NT2/D1 (cell line): Measurements from ENCODE around the gene KATNAL1.

Experiments
- SUZ12 ChIP-seq: IDR thresholded peaks from 2 replicates; pipeline ENCODE4 v1.6.1; 2011; ENCODE audit not compliant: insufficient read length, insufficient read depth; ENCODE audit errors: extremely low read depth
- YY1 ChIP-seq: IDR thresholded peaks from 2 replicates; pipeline ENCODE4 v1.6.1; 2011; ENCODE audit not compliant: insufficient read length, insufficient read depth
- ZNF274 ChIP-seq: IDR thresholded peaks from 2 replicates; pipeline ENCODE4 v1.6.1; 2011; ENCODE audit warnings: mild to moderate bottlenecking, low read depth, low read length

DNA sequence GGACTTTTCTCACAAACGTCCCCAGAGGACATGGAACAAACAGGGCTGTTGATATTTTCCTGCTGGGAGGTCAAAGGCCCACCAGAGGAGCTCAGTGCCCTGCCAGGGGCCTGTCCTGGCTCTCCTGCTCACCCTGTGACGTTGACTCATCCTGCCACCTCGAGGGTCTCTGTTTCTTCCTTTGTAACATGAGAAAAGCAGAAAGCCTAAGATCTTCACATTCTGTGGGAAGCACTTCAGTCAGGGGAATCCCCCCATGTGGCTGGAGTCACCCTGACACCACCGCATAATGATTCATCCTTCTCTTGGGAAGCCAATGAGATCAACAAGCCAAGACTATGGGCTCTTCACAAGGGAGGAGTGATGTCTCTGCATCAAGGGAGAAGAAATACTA is 147.9 kb downstream of the KATNAL1 start:
- no peak for TF ChIP-seq YY1
- no peak for TF ChIP-seq ZNF274
- TF ChIP-seq SUZ12: no peak
